ENCODE data around the gene CHCHD6.

The CHCHD6 gene

GRCh38 chr3:126923423-126923822 is 219.4 kb downstream of the CHCHD6 start:
- DNase-seq (no peak), ATAC-seq (peak; percentile 42)

DNA sequence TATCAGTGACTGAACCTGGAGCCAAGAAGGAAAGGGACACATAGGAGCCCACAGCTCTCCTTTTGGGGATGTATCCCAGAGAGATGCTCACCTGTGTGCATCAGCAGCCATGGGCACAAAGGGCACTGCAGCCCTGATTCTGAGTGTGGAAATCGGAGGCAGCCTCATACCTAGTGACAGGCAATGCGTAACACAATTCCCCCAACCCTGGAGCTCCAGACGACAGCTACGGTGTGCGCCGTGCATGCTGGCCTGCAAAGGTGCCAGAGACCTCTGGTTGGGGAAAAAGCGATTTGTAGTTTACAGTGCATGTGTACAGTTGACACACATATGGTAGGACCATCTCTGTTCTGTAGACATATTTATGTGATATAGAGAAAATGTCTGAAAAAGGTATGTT is 219.9 kb downstream of the CHCHD6 start:
- ATAC-seq (no peak), DNase-seq (no peak)

- no peak for DNase-seq
- no peak for ATAC-seq
Measured at GRCh38 chr3:126924458-126924857, 220.4 kb downstream of the CHCHD6 start.

GRCh38 chr3:126925411-126926171 is 221.6 kb downstream of the CHCHD6 start:
- ATAC-seq (no peak), DNase-seq (no peak)

DNA sequence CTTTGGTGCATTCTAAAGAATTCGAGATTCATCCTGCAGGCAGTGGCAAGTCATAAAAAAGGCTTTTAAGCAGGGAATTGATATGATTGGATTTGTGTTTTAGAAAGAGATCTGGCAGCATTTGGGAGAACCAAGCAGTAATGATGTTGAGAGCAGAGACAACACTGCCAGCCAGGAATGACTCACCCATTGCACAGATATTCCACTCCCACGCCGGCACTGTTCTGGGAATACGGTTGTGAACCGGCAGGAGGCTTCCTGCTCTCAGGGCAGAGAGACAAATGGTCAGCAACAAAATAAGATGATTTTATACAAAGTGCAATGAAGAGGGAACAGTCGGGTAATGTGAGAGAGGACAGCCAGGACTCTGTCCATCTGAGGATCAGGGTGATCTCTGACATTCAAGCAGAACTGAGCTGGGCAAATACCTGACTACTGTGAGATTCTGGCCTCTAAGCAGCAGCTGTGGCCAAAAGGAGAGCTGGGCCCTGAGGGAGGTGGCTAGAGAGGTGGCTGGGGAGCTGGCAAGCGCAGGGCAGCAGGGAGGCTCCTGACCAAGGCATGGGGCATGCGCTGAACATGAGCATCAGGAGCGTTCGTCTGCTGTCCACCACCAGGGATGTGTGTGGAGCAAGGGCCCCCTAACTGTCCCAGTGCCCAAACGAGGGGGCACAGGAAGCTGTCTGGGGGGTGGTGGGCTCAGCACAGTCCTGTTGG is 222.8 kb downstream of the CHCHD6 start:
- DNase-seq (no peak), ATAC-seq (no peak)

GRCh38 chr3:126927401-126927750 is 223.3 kb downstream of the CHCHD6 start:
- ATAC-seq, result no peak
- no peak for DNase-seq

- no peak for ATAC-seq
- DNase-seq, result no peak
Measured at GRCh38 chr3:126927846-126928245, 223.8 kb downstream of the CHCHD6 start.

GRCh38 chr3:126928921-126929474 is 225.0 kb downstream of the CHCHD6 start:
- DNase-seq (no peak), ATAC-seq (no peak)

GRCh38 chr3:126930936-126931600 is 227.0 kb downstream of the CHCHD6 start:
- DNase-seq, result no peak
- ATAC-seq, result no peak

DNA sequence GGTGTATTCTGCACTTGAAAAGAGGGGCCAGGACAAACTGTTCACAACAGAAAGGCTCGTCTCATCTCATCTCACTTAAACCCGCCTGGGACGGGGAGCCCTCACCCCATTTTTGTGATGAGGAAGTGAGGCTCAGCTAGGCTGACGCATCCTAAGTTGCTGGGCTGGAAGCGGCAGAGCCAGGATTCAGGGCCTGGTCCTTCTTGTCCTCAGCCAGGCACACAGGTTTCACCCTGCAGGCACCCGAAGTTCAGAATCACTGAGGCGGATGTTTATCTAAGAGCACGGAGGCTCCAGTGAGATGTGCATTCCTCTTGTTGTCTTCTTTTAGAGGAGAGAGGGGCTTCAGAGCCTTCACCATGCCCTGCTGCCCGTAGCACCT is 227.8 kb downstream of the CHCHD6 start:
- no peak for DNase-seq

GRCh38 chr3:126932188-126932931 is 228.3 kb downstream of the CHCHD6 start:
- ATAC-seq (no peak), DNase-seq (no peak)

More for the DNA sequence above, 227.8 kb downstream of the CHCHD6 start:
- no peak for ATAC-seq

- ATAC-seq (no peak), DNase-seq (no peak)
Measured at GRCh38 chr3:126934031-126934531, 230.0 kb downstream of the CHCHD6 start.

DNA sequence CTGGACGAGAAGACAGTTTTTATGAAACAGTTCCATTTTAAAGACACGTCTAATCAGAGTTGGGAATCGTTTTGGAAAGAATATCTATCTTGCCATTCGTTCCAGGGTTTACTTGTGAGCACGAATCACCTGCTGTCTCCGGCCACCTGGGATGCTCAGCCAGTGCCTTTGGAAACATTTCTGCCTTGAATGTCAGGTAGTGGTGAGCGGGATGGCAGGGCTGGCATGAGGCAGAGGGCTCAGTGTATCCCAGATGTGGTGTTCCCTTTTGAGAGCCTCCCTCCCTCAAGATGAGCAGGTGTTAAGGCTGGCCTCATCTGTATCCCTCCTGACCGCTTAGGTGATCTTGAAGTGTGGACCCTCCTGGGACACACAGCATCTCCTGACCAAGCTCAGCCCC is 231.0 kb downstream of the CHCHD6 start:
- DNase-seq, result no peak
- no peak for ATAC-seq

- ATAC-seq (no peak), DNase-seq (no peak)
Measured at GRCh38 chr3:126935756-126936509, 231.9 kb downstream of the CHCHD6 start.

DNA sequence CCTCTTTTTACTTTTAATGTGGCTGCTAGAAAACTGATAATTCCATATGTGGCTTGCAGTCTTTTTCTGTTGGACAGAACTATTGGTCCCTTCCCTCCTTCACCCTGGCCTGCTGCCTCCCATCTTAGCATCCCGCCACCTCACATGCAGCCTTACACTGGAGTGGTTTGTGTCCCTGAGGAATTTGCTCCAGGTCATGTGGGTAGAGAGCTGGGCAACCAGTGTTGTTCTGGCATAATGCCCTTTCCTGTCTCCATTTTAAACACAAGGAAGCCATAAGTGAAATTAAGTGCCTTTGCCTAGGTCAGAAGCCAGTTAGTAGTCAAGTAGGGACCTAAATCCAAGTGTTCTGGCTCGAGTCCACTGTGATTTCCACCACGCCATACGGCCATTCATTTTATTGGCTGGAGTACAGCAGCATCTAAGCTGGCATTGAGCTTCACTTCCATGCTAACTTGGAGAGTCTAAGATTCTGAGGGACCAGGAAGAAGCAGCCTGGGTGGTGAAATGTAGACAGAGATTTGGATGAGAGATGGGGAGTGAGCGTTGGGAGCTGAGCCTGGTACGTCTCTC is 232.9 kb downstream of the CHCHD6 start:
- ATAC-seq (no peak), DNase-seq (no peak)

DNA sequence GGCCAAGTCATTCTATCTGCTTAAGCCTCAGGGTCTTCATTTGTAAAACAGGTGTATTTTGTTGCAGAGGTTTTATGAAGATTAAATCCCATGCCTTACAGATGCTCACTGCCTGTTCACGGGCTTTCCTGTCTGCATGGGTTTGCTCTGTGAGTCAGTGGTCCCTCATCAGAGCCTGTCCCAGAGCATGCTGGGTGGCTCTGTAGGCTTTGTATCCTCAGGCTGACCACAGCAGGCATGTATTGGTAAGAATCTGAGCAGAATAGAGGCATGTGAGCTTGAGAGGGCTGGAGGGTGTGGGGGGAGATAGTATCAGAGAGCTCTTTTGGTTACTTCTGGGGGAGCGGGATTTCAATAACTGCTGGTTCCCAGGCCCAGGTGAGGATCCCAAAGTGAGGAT is 233.5 kb downstream of the CHCHD6 start:
- DNase-seq (no peak), ATAC-seq (no peak)

- ATAC-seq (no peak), DNase-seq (no peak)
Measured at GRCh38 chr3:126937973-126938372, 233.9 kb downstream of the CHCHD6 start.

DNA sequence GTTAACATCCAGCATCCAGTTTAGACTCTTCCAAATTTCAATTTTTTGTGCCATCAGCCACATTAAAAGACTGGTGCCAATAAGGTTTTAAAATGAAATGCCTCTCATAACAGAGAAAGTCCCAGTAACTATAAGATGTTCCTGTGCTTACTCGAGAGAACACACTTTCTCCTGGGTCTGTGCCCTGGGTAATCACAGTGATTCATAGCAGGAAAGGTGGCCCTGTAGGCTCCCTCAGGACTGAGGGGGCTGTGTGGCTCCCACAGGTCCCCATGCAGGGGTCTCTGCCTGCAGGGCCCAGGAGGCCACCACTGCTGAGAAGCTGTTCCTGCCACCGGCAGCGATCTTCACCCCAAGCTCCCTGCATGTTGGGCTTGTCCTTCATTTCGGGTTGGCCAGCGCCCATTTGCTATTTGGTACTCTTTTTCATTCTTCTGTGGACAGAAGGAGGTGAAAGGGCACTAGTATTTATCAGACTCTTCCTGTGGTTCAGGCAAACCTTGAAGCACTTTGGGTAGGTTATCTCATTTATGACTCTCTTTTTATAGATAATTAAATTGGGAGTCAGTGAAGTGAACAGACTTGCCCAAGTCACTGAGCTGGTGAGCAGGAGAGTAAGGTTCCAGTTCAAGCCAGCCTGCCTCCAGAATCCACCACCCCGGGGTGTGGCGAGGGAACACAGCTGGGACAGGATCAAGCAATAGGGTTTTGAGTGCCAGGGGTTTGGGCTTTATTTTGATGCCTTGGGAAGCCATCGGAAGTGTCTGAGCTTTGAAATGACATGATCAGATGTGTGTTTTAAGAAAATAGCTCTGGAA is 234.7 kb downstream of the CHCHD6 start:
- ATAC-seq (no peak), DNase-seq (no peak)

GRCh38 chr3:126939338-126939718 is 235.3 kb downstream of the CHCHD6 start:
- no peak for DNase-seq
- ATAC-seq, result no peak

- DNase-seq (no peak), ATAC-seq (no peak)
Measured at GRCh38 chr3:126939733-126940132, 235.7 kb downstream of the CHCHD6 start.
